H1 (cell line): ENCODE data around the gene EIF2S2. TPM values are rescaled to one million over a fixed set of nuclear protein-coding genes. Genes with fewer than 3 reads are reported as not detected.

Source experiments
- CTCF ChIA-PET: fragments of 300-600 bp; sonication (Branson Sonifier 250); formaldehyde crosslinking; loops from one replicate; lab custom pipeline; 2021; ENCODE audit not compliant: partially characterized antibody; lab: Charles Lee
- POLR2A ChIA-PET: fragments of 300-600 bp; sonication (Branson Sonifier 250); formaldehyde crosslinking; loops from one replicate; lab custom pipeline; 2021; ENCODE audit warnings: inconsistent platforms; ENCODE audit not compliant: partially characterized antibody; lab: Charles Lee
- DNase-seq, 2 experiments: peaks; one replicate each; pipeline versions ENCODE4 v3.0.0 to v3.0.0-alpha.2; 2010 to 2022; ENCODE audit warnings: low spot score in 2 of 2, low read depth in 1 of 2, mixed read lengths in 1 of 2
- FAIRE-seq: peaks from 2 replicates; lab custom pipeline; 2011; peaks lifted over from hg19 to GRCh38; lab: Jason Lieb, UNC
- H2AFZ ChIP-seq: 2 replicates; pipeline ENCODE4 v1.8.1; 2012; ENCODE audit warnings: low read length, inconsistent platforms
- H2AK5ac ChIP-seq: 2 replicates; pipeline ENCODE4 v1.6.1; 2013; ENCODE audit warnings: low read depth, low read length
- H2BK120ac ChIP-seq: replicated peaks from 2 replicates; pipeline ENCODE3; 2013; ENCODE audit warnings: low read depth, low read length, inconsistent platforms
- H2BK12ac ChIP-seq: 2 replicates; pipeline ENCODE4 v1.6.1; 2013; ENCODE audit warnings: low read depth, low read length
- H2BK15ac ChIP-seq: 2 replicates; pipeline ENCODE4 v1.6.1; 2013; ENCODE audit warnings: low read length
- H2BK20ac ChIP-seq: 2 replicates; pipeline ENCODE4 v1.6.1; 2013; ENCODE audit warnings: low read length
- H2BK5ac ChIP-seq: 2 replicates; pipeline ENCODE4 v1.6.1; 2013; ENCODE audit warnings: low read depth, low read length
- H3K14ac ChIP-seq: 2 replicates; pipeline ENCODE4 v1.6.1; 2013; ENCODE audit warnings: inconsistent platforms; ENCODE audit not compliant: insufficient read length
- H3K18ac ChIP-seq: 2 replicates; pipeline ENCODE4 v1.6.1; 2013; ENCODE audit warnings: low read length; ENCODE audit errors: extremely low read depth
- H3K23ac ChIP-seq: 2 replicates; pipeline ENCODE4 v1.6.1; 2013; ENCODE audit warnings: inconsistent platforms; ENCODE audit not compliant: insufficient read length
- H3K23me2 ChIP-seq: 2 replicates; pipeline ENCODE4 v1.6.1; 2013; ENCODE audit warnings: low read depth, low read length
- H3K27ac ChIP-seq: 2 replicates; pipeline ENCODE4 v1.6.1; 2011; ENCODE audit warnings: low read depth, low read length, inconsistent platforms
- H3K27me3 ChIP-seq, 4 experiments: replicated peaks in 1 of 4; 1 replicate in 1 of 4; 2 replicates in 3 of 4; pipeline versions ENCODE4 v1.6.1 to v1.8.1; 2011 to 2013; ENCODE audit warnings: low read length in 3 of 4, mild to moderate bottlenecking in 3 of 4, inconsistent platforms in 2 of 4, mixed read lengths in 2 of 4, moderate library complexity in 1 of 4; ENCODE audit not compliant: control insufficient read depth in 3 of 4, insufficient read depth in 3 of 4; ENCODE audit errors: extremely low read depth in 1 of 4
- H3K36me3 ChIP-seq, 4 experiments: 2 replicates each; pipeline versions ENCODE4 v1.6.1 to v1.8.1; 2011 to 2013; ENCODE audit warnings: mild to moderate bottlenecking in 4 of 4, low read length in 3 of 4, moderate library complexity in 2 of 4, control low read depth in 1 of 4, inconsistent platforms in 1 of 4; ENCODE audit not compliant: insufficient read depth in 4 of 4, control insufficient read depth in 2 of 4
- H3K4ac ChIP-seq: replicated peaks from 2 replicates; pipeline ENCODE3; 2013; ENCODE audit warnings: low read length, low read depth, mixed read lengths, inconsistent platforms; ENCODE audit not compliant: insufficient read length
- H3K4me1 ChIP-seq, 4 experiments: replicated peaks in 1 of 4; 1 replicate in 1 of 4; 2 replicates in 3 of 4; pipeline versions ENCODE4 v1.6.1 to v1.8.1; 2011 to 2013; ENCODE audit warnings: low read length in 3 of 4, inconsistent platforms in 2 of 4, mixed read lengths in 1 of 4; ENCODE audit not compliant: insufficient read depth in 4 of 4, control insufficient read depth in 3 of 4
- H3K4me2 ChIP-seq, 2 experiments: 2 replicates each; pipeline versions ENCODE4 v1.6.1 to v1.8.1; 2011 to 2013; ENCODE audit warnings: low read depth in 2 of 2, low read length in 2 of 2, control low read depth in 1 of 2, inconsistent platforms in 1 of 2, mild to moderate bottlenecking in 1 of 2; ENCODE audit not compliant: insufficient read depth in 1 of 2
- H3K4me3 ChIP-seq, 4 experiments: fragments of 200-600, 300-600 bp in 1 of 4; sonication (generic), shearing (Covaris generic), sonication (Bioruptor Twin) in 1 of 4; 2 replicates each; pipeline versions ENCODE4 v1.5.1 to v1.8.1; 2011 to 2016; ENCODE audit warnings: low read length in 4 of 4, low read depth in 3 of 4, control low read depth in 2 of 4, inconsistent platforms in 2 of 4, mild to moderate bottlenecking in 2 of 4, mixed read lengths in 1 of 4, moderate library complexity in 1 of 4; ENCODE audit not compliant: insufficient read depth in 2 of 4; ENCODE audit errors: extremely low read depth in 1 of 4
- H3K56ac ChIP-seq: replicated peaks from 2 replicates; pipeline ENCODE3; 2013; ENCODE audit warnings: low read depth, mild to moderate bottlenecking, mixed read lengths, low read length, inconsistent platforms; ENCODE audit not compliant: insufficient read length
- H3K79me1 ChIP-seq: 2 replicates; pipeline ENCODE4 v1.6.1; 2013; ENCODE audit warnings: low read depth, low read length, control low read depth
- H3K79me2 ChIP-seq, 2 experiments: 2 replicates each; pipeline versions ENCODE4 v1.6.1 to v1.8.1; 2012 to 2013; ENCODE audit warnings: low read length in 2 of 2, mild to moderate bottlenecking in 2 of 2, inconsistent platforms in 1 of 2; ENCODE audit not compliant: insufficient read depth in 2 of 2, control insufficient read depth in 1 of 2
- H3K9ac ChIP-seq, 4 experiments: replicated peaks in 1 of 4; 1 replicate in 1 of 4; 2 replicates in 3 of 4; pipeline versions ENCODE4 v1.6.1 to v1.8.1; 2011 to 2013; ENCODE audit warnings: low read depth in 3 of 4, low read length in 3 of 4, control low read depth in 2 of 4, mild to moderate bottlenecking in 2 of 4, moderate library complexity in 2 of 4, inconsistent platforms in 1 of 4; ENCODE audit errors: extremely low read depth in 1 of 4
- H3K9me3 ChIP-seq, 2 experiments: 2 replicates each; pipeline versions ENCODE4 v1.6.1 to v1.8.1; 2012 to 2013; ENCODE audit warnings: mild to moderate bottlenecking in 2 of 2, moderate library complexity in 2 of 2, control low read depth in 1 of 2, inconsistent platforms in 1 of 2, low read depth in 1 of 2, low read length in 1 of 2, mixed read lengths in 1 of 2; ENCODE audit not compliant: insufficient read depth in 2 of 2
- H4K20me1 ChIP-seq, 2 experiments: replicated peaks in 1 of 2; 2 replicates each; pipeline versions ENCODE3 to v1.8.1; 2011 to 2013; ENCODE audit warnings: inconsistent platforms in 2 of 2, low read length in 2 of 2, mild to moderate bottlenecking in 1 of 2; ENCODE audit not compliant: insufficient read depth in 2 of 2, control insufficient read depth in 1 of 2
- H4K5ac ChIP-seq: 2 replicates; pipeline ENCODE4 v1.6.1; 2013; ENCODE audit warnings: low read length, low read depth, mixed read lengths, inconsistent platforms; ENCODE audit not compliant: insufficient read length
- H4K8ac ChIP-seq: 2 replicates; pipeline ENCODE4 v1.8.0; 2013; ENCODE audit warnings: mild to moderate bottlenecking, moderate library complexity, low read length, inconsistent platforms; ENCODE audit not compliant: insufficient read depth; ENCODE audit errors: extremely low read depth
- H4K91ac ChIP-seq: replicated peaks from 2 replicates; pipeline ENCODE3; 2013; ENCODE audit warnings: low read length, mixed read lengths, inconsistent platforms; ENCODE audit not compliant: insufficient read length
- BRCA1 ChIP-seq: IDR thresholded peaks from 2 replicates; pipeline ENCODE4 v1.6.1; 2012; ENCODE audit warnings: low read depth, low read length, improper control_type of control experiment
- KDM5A ChIP-seq: fragments of 200-600 bp; IDR thresholded peaks from 2 replicates; pipeline ENCODE4 v1.7.1; 2012; ENCODE audit warnings: mild to moderate bottlenecking, low read length, inconsistent platforms, mixed read lengths
- MAX ChIP-seq: IDR thresholded peaks from 2 replicates; pipeline ENCODE4 v1.6.1; 2012; ENCODE audit warnings: inconsistent platforms
- SUZ12 ChIP-seq: fragments of 200-600 bp; sonication (generic); IDR thresholded peaks from 2 replicates; pipeline ENCODE4 v1.6.1; 2012; ENCODE audit warnings: mild to moderate bottlenecking, inconsistent platforms, low read length, moderate library complexity, mixed read lengths
- WGBS, 2 experiments: shearing (Covaris generic) in 1 of 2; methylation state at CpG; one replicate each; pipeline versions ENCODE4 v1.1.6 to v1.1.7; 2013 to 2015; ENCODE audit warnings: low lambda C conversion rate in 2 of 2, mixed read lengths in 2 of 2, inconsistent platforms in 1 of 2, low coverage in 1 of 2, missing lambda C conversion rate in 1 of 2; ENCODE audit not compliant: insufficient replicate concordance in 2 of 2, insufficient coverage in 1 of 2, insufficient read length in 1 of 2; ENCODE audit errors: extremely low coverage in 1 of 2, missing lambda C conversion rate in 1 of 2; 5-methylcytosine and 5-hydroxymethylcytosine counted together
- polyA plus RNA-seq, 7 experiments: library from polyadenylated mRNA; depleted of rRNA in 3 of 7; stranded (reverse) in 5 of 7; unstranded in 2 of 7; fragments of >200 nt in 5 of 7; fragments of 200-250 nt in 2 of 7; gene quantifications; 1 replicate in 5 of 7; 2 replicates in 1 of 7; 4 replicates in 1 of 7; pipeline versions ENCODE4 v1.2.1 to v1.2.3, GENCODE V29; 2011 to 2013; ENCODE audit warnings: missing spikeins in 2 of 7, mixed read lengths in 2 of 7
- total RNA-seq: library from RNA; stranded (reverse); fragmentation: NEBNext Ultra II Directional; extraction: Animal tissue kit (Norgen Biotek cat#: 25700); gene quantifications from 2 replicates; pipeline ENCODE4 v1.2.1, GENCODE V29; 2021

Gene EIF2S2
- total and polyA plus RNA-seq, 2 of the 8 experiments (the other 6 are each of a cell fraction or from before 2014, with no cell fraction given) = 59.5 to 142 TPM

DNA sequence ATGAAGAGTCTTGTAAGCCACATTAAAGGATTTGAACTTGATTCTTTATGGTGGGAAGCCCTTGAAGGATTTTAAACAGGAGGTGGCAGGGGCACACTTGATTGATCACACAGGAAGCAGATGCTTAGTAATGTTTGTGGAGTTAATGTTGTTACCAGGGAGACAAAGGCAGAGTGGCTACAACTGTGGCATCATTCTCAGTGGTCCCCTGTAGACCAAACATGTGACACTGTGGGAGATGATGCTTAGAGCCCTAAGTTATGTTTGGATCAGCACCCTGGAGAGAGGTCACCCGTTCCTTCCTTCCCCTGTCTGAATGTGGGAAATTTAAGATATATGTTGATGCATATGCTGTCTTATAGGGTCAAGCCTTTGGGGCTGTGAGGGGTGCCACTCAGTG, 53.2 kb downstream of the EIF2S2 start:
- TF ChIP-seq MAX (no peak), SUZ12 (no peak), BRCA1 (no peak), KDM5A (no peak)
- H2BK12ac ChIP-seq = no peak overlapping the region
- no peak overlapping the region for H3K18ac ChIP-seq
- no peak overlapping the region for H4K91ac ChIP-seq
- H3K56ac ChIP-seq = no peak overlapping the region
- ChIA-PET CTCF (interaction anchor here (0.5 to 2.3 kb wide), 4 partner anchors 10 to 57 kb away, joined by 3 to 13 read pairs (median 6); no protein-coding TSS in a partner anchor), POLR2A (no interaction called here)
- H3K79me1 ChIP-seq = peaks cover 15% of the 10 kb centered on the region
- H2BK20ac ChIP-seq = no peak overlapping the region
- no peak overlapping the region for H3K4me3 ChIP-seq
- no peak overlapping the region for H3K4me2 ChIP-seq
- no peak overlapping the region for H2BK5ac ChIP-seq
- no peaks in the 10 kb centered on the region for H3K27me3 ChIP-seq
- no peak overlapping the region for H2AK5ac ChIP-seq
- no peak overlapping the region for H3K9ac ChIP-seq
- H3K14ac ChIP-seq = no peak overlapping the region
- H2AFZ ChIP-seq = no peak overlapping the region
- H4K5ac ChIP-seq = no peak overlapping the region
- no peaks in the 10 kb centered on the region for H3K36me3 ChIP-seq
- DNase-seq (no peak), FAIRE-seq (no peak)
- H3K23me2 ChIP-seq = no peaks in the 10 kb centered on the region
- no peaks in the 10 kb centered on the region for H3K9me3 ChIP-seq
- 73% methylated on average over 1 of the region's 1 CpG; no CpG with 5 or more reads in 1 of the 2 experiments for WGBS, 2 experiments
- H3K79me2 ChIP-seq = peaks cover 3 to 65% of the 10 kb centered on the region in 2 experiments; a peak in 3 of 4 replicates
- H4K20me1 ChIP-seq = peaks cover 14 to 23% of the 10 kb centered on the region in 2 experiments
- no peak overlapping the region for H3K4ac ChIP-seq
- H3K27ac ChIP-seq = no peak overlapping the region
- H2BK120ac ChIP-seq = no peak overlapping the region
- no peaks in the 10 kb centered on the region for H3K4me1 ChIP-seq
- H2BK15ac ChIP-seq = no peak overlapping the region
- no peak overlapping the region for H3K23ac ChIP-seq
- no peak overlapping the region for H4K8ac ChIP-seq
